Esophagus (tissue), 2 donors: Measurements from ENCODE around the gene NEMP2. TPM values are rescaled to one million over a fixed set of nuclear protein-coding genes. Genes with fewer than 3 reads are reported as not detected.
A peak's percentile ranks its signal among the peaks of the same experiment; 100 is the strongest.

Experiments used
- H3K27ac ChIP-seq, 2 donors: one replicate each; pipeline ENCODE4 v1.5.1; 2013; ENCODE audit warnings: low read depth in 2 of 2, mild to moderate bottlenecking in 2 of 2, inconsistent platforms in 1 of 2, low read length in 1 of 2, moderate library complexity in 1 of 2
- H3K27me3 ChIP-seq, 2 donors: one replicate each; pipeline ENCODE4 v1.6.1; 2013; ENCODE audit warnings: low read length in 2 of 2, control low read depth in 1 of 2, mild to moderate bottlenecking in 1 of 2; ENCODE audit not compliant: insufficient read depth in 2 of 2, control insufficient read depth in 1 of 2
- H3K36me3 ChIP-seq, 2 donors: one replicate each; pipeline ENCODE4 v1.6.1; 2013; ENCODE audit warnings: low read length in 1 of 2; ENCODE audit not compliant: control insufficient read depth in 2 of 2, insufficient read depth in 2 of 2
- H3K4me1 ChIP-seq, 2 donors: one replicate each; pipeline ENCODE4 v1.6.1; 2013; ENCODE audit warnings: low read length in 1 of 2; ENCODE audit not compliant: control insufficient read depth in 2 of 2, insufficient read depth in 2 of 2
- H3K4me3 ChIP-seq, 2 donors: one replicate each; pipeline ENCODE4 v1.5.1; 2013; ENCODE audit warnings: low read length in 2 of 2, mild to moderate bottlenecking in 2 of 2, low read depth in 1 of 2, moderate library complexity in 1 of 2
- H3K9me3 ChIP-seq, 2 donors: one replicate each; pipeline ENCODE4 v1.6.1; 2013; ENCODE audit warnings: mild to moderate bottlenecking in 2 of 2, low read depth in 1 of 2, low read length in 1 of 2, moderate library complexity in 1 of 2; ENCODE audit not compliant: control insufficient read depth in 2 of 2, insufficient read depth in 1 of 2
- WGBS, 2 donors: extraction: QIAGEN DNeasy Blood & Tissue Kit; methylation state at CpG; one replicate each; pipeline ENCODE4 v1.1.7; 2013; 5-methylcytosine and 5-hydroxymethylcytosine counted together
- polyA plus RNA-seq, 2 donors: library from polyadenylated mRNA; stranded (reverse); fragments of 200-250 nt; gene quantifications; one replicate each; pipeline ENCODE4 v1.2.3, GENCODE V29; 2013
- donor health status: healthy with polysubstance abuse.
- donor health status: Bipolar disorder and iron deficiency.

NEMP2 gene
- polyA plus RNA-seq, 2 donors, result 0.61 to 1.4 TPM

- Histone ChIP-seq H3K4me3 (no peak overlapping the region), H3K4me1 (no peaks in the 10 kb centered on the region), H3K27ac (no peak overlapping the region), H3K9me3 (peaks cover 0 to 4% of the 10 kb centered on the region in 2 donors), H3K36me3 (no peaks in the 10 kb centered on the region), H3K27me3 (no peaks in the 10 kb centered on the region)
- WGBS, 2 donors, result 96 to 98% methylated on average over 6 of the region's 6 CpGs
Measured at GRCh38 chr2:190540048-190540447, 5.5 kb upstream of the NEMP2 start.

DNA sequence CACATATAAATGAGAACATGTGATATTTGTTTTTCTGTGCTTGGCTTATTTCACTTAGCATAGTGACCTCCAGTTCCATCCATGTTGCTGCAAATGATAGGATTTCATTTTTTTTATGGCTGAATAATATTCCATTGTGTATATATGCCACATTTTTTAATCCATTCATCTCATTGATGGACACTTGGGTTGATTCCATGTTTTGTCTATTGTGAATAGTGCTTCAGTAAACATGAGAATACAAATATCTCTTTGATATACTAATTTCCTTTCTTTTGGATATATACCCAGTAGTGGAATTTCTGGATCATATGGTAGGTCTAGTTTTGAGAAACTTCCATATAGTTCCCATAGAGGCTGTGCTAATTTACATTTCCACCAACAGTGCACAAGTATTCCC lies 3.7 kb upstream of the NEMP2 start:
- H3K36me3 ChIP-seq, result no peaks in the 10 kb centered on the region
- no peak overlapping the region for H3K4me3 ChIP-seq
- no peaks in the 10 kb centered on the region for H3K4me1 ChIP-seq
- H3K27me3 ChIP-seq, result no peaks in the 10 kb centered on the region
- peaks cover 0 to 4% of the 10 kb centered on the region in 2 donors for H3K9me3 ChIP-seq
- no peak overlapping the region for H3K27ac ChIP-seq

GRCh38 chr2:190537765-190538164 lies 3.2 kb upstream of the NEMP2 start:
- H3K4me3 ChIP-seq, result no peak overlapping the region
- no peaks in the 10 kb centered on the region for H3K27me3 ChIP-seq
- H3K27ac ChIP-seq, result no peak overlapping the region
- H3K4me1 ChIP-seq, result no peaks in the 10 kb centered on the region
- H3K9me3 ChIP-seq, result peaks cover 0 to 4% of the 10 kb centered on the region in 2 donors
- no peaks in the 10 kb centered on the region for H3K36me3 ChIP-seq
- WGBS, 2 donors, result 73 to 82% methylated on average over 1 of the region's 1 CpG

- peaks cover 2% of the 10 kb centered on the region in 2 donors for H3K4me1 ChIP-seq
- H3K9me3 ChIP-seq, result peaks cover 0 to 4% of the 10 kb centered on the region in 2 donors
- peak overlapping the region in 1 of 2 donors; percentile 46 for H3K27ac ChIP-seq
- WGBS, 2 donors, result 34 to 39% methylated on average over 1 of the region's 1 CpG
- peak overlapping the region in 1 of 2 donors; percentile 73 for H3K4me3 ChIP-seq
- no peaks in the 10 kb centered on the region for H3K27me3 ChIP-seq
- no peaks in the 10 kb centered on the region for H3K36me3 ChIP-seq
Measured at GRCh38 chr2:190535586-190535985, 1.1 kb upstream of the NEMP2 start.

GRCh38 chr2:190535121-190535439 lies 558 bp upstream of the NEMP2 start:
- 3 to 4% methylated on average over 7 of the region's 7 CpGs for WGBS, 2 donors
- no peaks in the 10 kb centered on the region for H3K36me3 ChIP-seq
- H3K27me3 ChIP-seq, result no peaks in the 10 kb centered on the region
- H3K4me3 ChIP-seq, result peak overlapping the region; percentile 73 to 85
- peak overlapping the region; percentile 93 to 95 for H3K27ac ChIP-seq
- H3K4me1 ChIP-seq, result peaks cover 2% of the 10 kb centered on the region in 2 donors
- H3K9me3 ChIP-seq, result peaks cover 0 to under 1% of the 10 kb centered on the region in 2 donors

DNA sequence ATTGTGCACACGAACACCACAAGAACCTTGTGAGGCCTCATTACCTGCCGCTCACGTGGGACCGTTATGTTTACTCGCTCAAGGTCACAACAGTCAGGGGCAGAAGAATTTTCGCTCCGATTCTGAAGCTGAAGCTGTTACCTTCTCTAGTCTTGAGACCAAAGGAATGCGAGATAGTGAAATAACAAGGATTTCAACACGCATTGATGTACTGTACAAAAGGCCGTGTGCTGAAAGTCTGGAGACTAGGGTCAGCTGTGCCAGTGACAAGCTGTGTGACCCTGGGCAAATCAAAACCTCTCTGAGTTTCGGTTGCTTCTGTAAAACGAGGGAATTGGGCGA lies 583 bp downstream of the NEMP2 start:
- Histone ChIP-seq H3K9me3 (no peaks in the 10 kb centered on the region), H3K4me3 (peak overlapping the region; percentile 73 to 85), H3K27ac (peak overlapping the region; percentile 93 to 95), H3K4me1 (peaks cover 2 to 4% of the 10 kb centered on the region in 2 donors), H3K27me3 (no peaks in the 10 kb centered on the region), H3K36me3 (no peaks in the 10 kb centered on the region)
- WGBS, 2 donors, result 2 to 3% methylated on average over 13 of the region's 13 CpGs

GRCh38 chr2:190533175-190533967 lies 1.2 kb downstream of the NEMP2 start:
- H3K36me3 ChIP-seq, result no peaks in the 10 kb centered on the region
- 39 to 47% methylated on average over 10 of the region's 10 CpGs for WGBS, 2 donors
- peak overlapping the region; percentile 73 to 85 for H3K4me3 ChIP-seq
- no peaks in the 10 kb centered on the region for H3K27me3 ChIP-seq
- H3K9me3 ChIP-seq, result no peaks in the 10 kb centered on the region
- peaks cover 2 to 5% of the 10 kb centered on the region in 2 donors for H3K4me1 ChIP-seq
- peak overlapping the region; percentile 93 to 95 for H3K27ac ChIP-seq

DNA sequence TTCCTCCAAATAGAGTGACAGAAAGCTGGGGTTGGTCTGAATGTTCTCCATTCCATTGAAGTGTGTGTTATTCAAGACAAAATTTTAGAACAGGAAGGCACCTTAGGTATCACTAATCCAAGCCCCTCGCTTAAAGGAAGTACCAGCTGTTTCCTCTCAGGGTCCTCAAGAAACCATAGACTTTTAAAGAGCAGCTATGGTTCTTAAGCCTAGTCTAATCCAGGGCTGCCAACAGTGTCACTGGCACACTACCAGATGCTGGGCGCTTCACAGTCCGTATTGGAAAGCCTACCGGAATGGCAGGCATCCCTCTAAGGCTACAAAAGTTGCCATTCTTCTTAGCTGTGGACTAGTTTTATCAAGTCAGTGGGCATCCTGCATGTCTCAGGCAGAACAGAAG lies 1.9 kb downstream of the NEMP2 start:
- Histone ChIP-seq H3K4me3 (no peak overlapping the region), H3K27me3 (no peaks in the 10 kb centered on the region), H3K9me3 (no peaks in the 10 kb centered on the region), H3K4me1 (peaks cover 2 to 7% of the 10 kb centered on the region in 2 donors), H3K36me3 (no peaks in the 10 kb centered on the region), H3K27ac (no peak overlapping the region)
- 40 to 71% methylated on average over 4 of the region's 4 CpGs for WGBS, 2 donors

DNA sequence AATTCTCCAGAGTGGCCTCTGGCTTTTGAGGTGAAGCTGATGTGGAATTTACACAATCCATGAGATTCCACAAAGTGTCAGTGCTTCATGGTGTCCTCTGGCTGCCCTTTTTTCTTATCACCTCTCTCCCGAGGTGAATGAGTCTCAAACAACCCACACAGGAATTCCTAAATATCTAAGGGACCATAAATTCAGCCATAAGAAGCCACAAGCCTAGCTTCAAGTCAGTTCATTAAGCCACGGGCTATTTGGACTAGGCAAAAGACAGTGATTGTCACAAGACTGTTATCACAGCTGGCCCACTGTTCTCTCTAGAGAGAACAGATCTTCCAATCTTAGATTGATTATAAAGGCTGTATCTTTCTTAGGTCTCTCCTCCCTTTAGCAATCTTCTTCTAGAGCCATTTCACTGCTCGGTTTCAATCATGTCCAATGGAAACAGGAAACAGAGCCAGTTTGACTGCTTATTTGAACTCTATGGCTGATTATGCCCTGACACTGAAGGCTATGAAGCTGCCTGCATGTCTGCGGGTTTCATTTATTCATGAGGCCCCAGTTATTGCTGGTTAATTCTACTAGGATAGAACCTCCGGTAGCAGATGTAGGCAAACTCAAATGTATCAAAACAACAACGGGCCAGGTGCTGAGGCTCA lies 4.1 kb downstream of the NEMP2 start:
- Histone ChIP-seq H3K4me1 (peaks cover 2 to 7% of the 10 kb centered on the region in 2 donors), H3K36me3 (no peaks in the 10 kb centered on the region), H3K27me3 (no peaks in the 10 kb centered on the region), H3K4me3 (no peak overlapping the region), H3K9me3 (no peaks in the 10 kb centered on the region), H3K27ac (no peak overlapping the region)
- 61 to 62% methylated on average over 6 of the region's 6 CpGs for WGBS, 2 donors
